BE2C (cell line): ENCODE results near the gene HBA2.

Experiments
- DNase-seq: peaks from one replicate; pipeline ENCODE4 v3.0.0-alpha.2; 2020
- H3K27me3 ChIP-seq: fragments of 250-450 bp; sonication (Bioruptor Pico); 2 replicates; pipeline ENCODE4 v1.5.1; 2020; ENCODE audit warnings: mild to moderate bottlenecking
- H3K36me3 ChIP-seq: fragments of 250-450 bp; sonication (Bioruptor Pico); 2 replicates; pipeline ENCODE4 v1.5.1; 2020; ENCODE audit warnings: mild to moderate bottlenecking
- H3K4me1 ChIP-seq: fragments of 250-450 bp; sonication (Bioruptor Pico); 2 replicates; pipeline ENCODE4 v1.5.1; 2020
- H3K4me3 ChIP-seq: 2 replicates; pipeline ENCODE4 v1.5.1; 2011; ENCODE audit warnings: low read depth, low read length
- H3K9me3 ChIP-seq: fragments of 250-450 bp; sonication (Bioruptor Pico); 2 replicates; pipeline ENCODE4 v1.5.1; 2020
- CTCF ChIP-seq: IDR thresholded peaks from 2 replicates; pipeline ENCODE4 v1.5.1; 2012; ENCODE audit warnings: mild to moderate bottlenecking, low read depth, low read length

The HBA2 gene

GRCh38 chr16:187330-187729 lies 14.7 kb downstream of the HBA2 start:
- Histone ChIP-seq H3K4me1 (no peaks in the 10 kb centered on the region), H3K4me3 (no peak overlapping the region), H3K36me3 (peaks cover 51% of the 10 kb centered on the region), H3K27me3 (no peaks in the 10 kb centered on the region), H3K9me3 (no peaks in the 10 kb centered on the region)
- TF ChIP-seq CTCF: no peak
- DNase-seq: no peak

- no peak for DNase-seq
- H3K27me3 ChIP-seq: no peaks in the 10 kb centered on the region
- H3K9me3 ChIP-seq: no peaks in the 10 kb centered on the region
- no peak overlapping the region for H3K4me3 ChIP-seq
- peak; percentile 42 for TF ChIP-seq CTCF
- peaks cover 64% of the 10 kb centered on the region for H3K36me3 ChIP-seq
- H3K4me1 ChIP-seq: no peaks in the 10 kb centered on the region
Observed at GRCh38 chr16:188674-189073, 16.0 kb downstream of the HBA2 start.

GRCh38 chr16:189604-190186 lies 17.0 kb downstream of the HBA2 start:
- Histone ChIP-seq H3K9me3 (no peaks in the 10 kb centered on the region), H3K27me3 (no peaks in the 10 kb centered on the region), H3K36me3 (peaks cover 73% of the 10 kb centered on the region), H3K4me1 (no peaks in the 10 kb centered on the region), H3K4me3 (no peak overlapping the region)
- TF ChIP-seq CTCF: no peak
- no peak for DNase-seq

GRCh38 chr16:191831-192230 lies 19.2 kb downstream of the HBA2 start:
- no peak for TF ChIP-seq CTCF
- Histone ChIP-seq H3K36me3 (peaks cover 90% of the 10 kb centered on the region), H3K27me3 (no peaks in the 10 kb centered on the region), H3K9me3 (no peaks in the 10 kb centered on the region), H3K4me1 (no peaks in the 10 kb centered on the region), H3K4me3 (no peak overlapping the region)
- DNase-seq: no peak

- no peaks in the 10 kb centered on the region for H3K9me3 ChIP-seq
Observed at GRCh38 chr16:192686-193085, 20.0 kb downstream of the HBA2 start.

More at GRCh38 chr16:192686-193085, 20.0 kb downstream of the HBA2 start:
- no peak for TF ChIP-seq CTCF
- DNase-seq: no peak
- peaks cover 91% of the 10 kb centered on the region for H3K36me3 ChIP-seq
- H3K4me1 ChIP-seq: no peaks in the 10 kb centered on the region
- H3K4me3 ChIP-seq: no peak overlapping the region
- H3K27me3 ChIP-seq: no peaks in the 10 kb centered on the region
